ENCODE data around the gene GRB2.
"Not testable (repeated sequence)": the region's sequence is repeated elsewhere in the genome, so short reads cannot be mapped to it uniquely, and the experiment has no call there.

GRB2 gene

GRCh38 chr17:75348386-75349012 is 57.0 kb downstream of the GRB2 start:
- DNase-seq, result no peak

- no peak for DNase-seq
Measured at GRCh38 chr17:75346906-75347305, 58.6 kb downstream of the GRB2 start.

GRCh38 chr17:75346368-75346767 is 59.1 kb downstream of the GRB2 start:
- not testable (repeated sequence) for DNase-seq

- no peak for DNase-seq
Measured at GRCh38 chr17:75345514-75346167, 59.8 kb downstream of the GRB2 start.

GRCh38 chr17:75344666-75345065 is 60.8 kb downstream of the GRB2 start:
- DNase-seq, result no peak

- no peak for DNase-seq
Measured at GRCh38 chr17:75342996-75343395, 62.5 kb downstream of the GRB2 start.

GRCh38 chr17:75341784-75342486 is 63.5 kb downstream of the GRB2 start:
- DNase-seq, result no peak

GRCh38 chr17:75340631-75341030 is 64.8 kb downstream of the GRB2 start:
- no peak for DNase-seq

- DNase-seq, result no peak
Measured at GRCh38 chr17:75339971-75340370, 65.5 kb downstream of the GRB2 start.

GRCh38 chr17:75338335-75338734 is 67.1 kb downstream of the GRB2 start:
- DNase-seq, result no peak

- no peak for DNase-seq
Measured at GRCh38 chr17:75335315-75335714, 70.2 kb downstream of the GRB2 start.

GRCh38 chr17:75334723-75335122 is 70.8 kb downstream of the GRB2 start:
- DNase-seq, result no peak

GRCh38 chr17:75331671-75332070 is 73.8 kb downstream of the GRB2 start:
- no peak for DNase-seq

- no peak for DNase-seq
Measured at GRCh38 chr17:75327757-75328156, 77.7 kb downstream of the GRB2 start.

- no peak for DNase-seq
Measured at GRCh38 chr17:75326226-75326848, 79.1 kb downstream of the GRB2 start.

GRCh38 chr17:75325827-75326225 is 79.7 kb downstream of the GRB2 start:
- no peak for DNase-seq

GRCh38 chr17:75325348-75325747 is 80.1 kb downstream of the GRB2 start:
- DNase-seq, result no peak

- no peak for DNase-seq
Measured at GRCh38 chr17:75321506-75321905, 84.0 kb downstream of the GRB2 start.

GRCh38 chr17:75319904-75320691 is 85.4 kb downstream of the GRB2 start:
- no peak for DNase-seq

GRCh38 chr17:75318615-75319222 is 86.8 kb downstream of the GRB2 start:
- no peak for DNase-seq

- DNase-seq, result no peak
Measured at GRCh38 chr17:75318211-75318610, 87.3 kb downstream of the GRB2 start.

- no peak for DNase-seq
Measured at GRCh38 chr17:75317671-75318070, 87.8 kb downstream of the GRB2 start.

GRCh38 chr17:75316253-75316652 is 89.2 kb downstream of the GRB2 start:
- DNase-seq, result no peak
